ENCODE results near the gene NOP10.
A peak's percentile ranks its signal among the peaks of the same experiment; 100 is the strongest.

NOP10 gene

DNA sequence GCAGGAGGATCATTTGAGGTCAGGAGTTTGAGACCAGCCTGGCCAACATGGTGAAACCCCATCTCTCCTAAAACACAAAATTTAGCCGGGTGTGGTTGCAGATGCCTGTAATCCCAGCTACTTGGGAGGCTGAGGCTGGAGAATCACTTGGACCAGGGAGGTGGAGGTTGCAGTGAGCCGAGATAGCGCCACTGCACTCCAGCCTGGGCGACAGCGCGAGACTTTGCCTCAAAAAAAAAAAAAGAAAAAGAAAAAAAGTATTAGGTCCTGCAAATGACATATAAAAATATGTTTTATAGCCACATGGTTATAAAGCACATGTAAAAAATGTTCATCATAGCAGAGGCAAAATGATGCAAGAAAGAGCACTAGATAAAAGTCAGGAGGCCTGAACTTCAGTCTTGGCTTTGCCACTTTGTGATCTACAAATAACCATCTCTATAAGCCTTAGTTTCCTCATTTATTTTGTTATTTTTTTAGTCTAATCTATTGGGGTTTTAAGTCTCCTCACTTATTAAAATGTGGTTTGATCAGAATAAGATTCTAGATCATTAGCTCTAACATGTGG, 10.3 kb downstream of the NOP10 start:
- DNase-seq (ENCODE audit: low read depth, low spot score) = no peak

DNA sequence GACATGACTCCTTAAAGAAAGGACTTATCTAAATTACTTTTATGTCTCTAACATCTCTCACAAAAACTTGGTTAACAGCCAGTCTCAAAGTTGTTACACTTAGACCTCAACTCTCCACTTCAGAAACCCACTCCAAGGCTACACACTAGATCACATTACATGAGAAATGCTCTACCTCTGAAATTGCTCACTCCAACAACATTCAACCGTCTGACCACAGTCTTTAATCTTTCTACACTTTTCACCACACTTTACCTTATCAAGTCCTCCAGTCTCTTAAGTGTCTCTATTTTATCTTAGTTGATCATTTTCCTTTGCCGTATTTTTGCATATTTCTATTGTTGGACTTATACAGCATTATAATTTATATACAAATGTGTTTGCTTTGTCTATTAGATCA, 11.1 kb downstream of the NOP10 start:
- no peak for DNase-seq (ENCODE audit: low read depth, low spot score)

DNA sequence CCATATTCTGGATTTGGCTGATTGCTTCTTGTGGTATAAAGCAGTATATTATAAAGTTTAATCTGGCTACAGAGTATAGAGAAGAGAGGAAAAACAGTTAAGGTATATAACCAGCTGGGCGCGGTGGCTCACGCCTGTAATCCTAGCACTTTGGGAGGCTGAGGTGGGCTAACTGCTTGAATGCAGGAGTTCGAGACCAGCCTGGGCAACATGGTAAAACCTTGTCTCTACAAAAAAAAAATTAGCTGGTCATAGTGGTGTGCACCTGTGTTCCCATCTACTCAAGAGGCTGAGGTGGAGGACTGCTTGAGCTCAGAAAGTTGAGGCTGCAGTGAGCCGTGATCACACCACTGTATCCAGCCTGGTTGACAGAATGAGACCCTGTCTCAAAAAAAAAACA, 12.7 kb downstream of the NOP10 start:
- no peak for DNase-seq (ENCODE audit: low read depth, low spot score)

DNA sequence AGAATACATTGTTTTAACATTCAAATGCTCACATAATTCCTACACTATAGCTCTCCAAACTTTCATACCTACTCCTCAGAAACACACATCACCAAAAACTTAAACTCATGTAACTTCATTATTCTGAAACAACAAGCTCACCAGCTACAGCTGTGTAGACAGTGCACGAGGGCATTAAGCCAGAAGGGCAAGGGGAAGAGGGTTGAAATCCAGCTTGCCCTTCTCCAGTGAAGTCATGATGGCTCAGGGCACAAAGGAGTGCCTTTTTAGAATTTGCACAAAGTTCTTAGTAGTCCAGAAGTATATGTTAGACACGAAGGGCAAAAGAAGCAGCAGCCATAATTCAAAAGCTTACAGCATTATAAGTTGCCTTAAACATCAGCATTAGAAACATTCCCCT, 13.9 kb downstream of the NOP10 start:
- no peak for DNase-seq (ENCODE audit: low read depth, low spot score)

DNA sequence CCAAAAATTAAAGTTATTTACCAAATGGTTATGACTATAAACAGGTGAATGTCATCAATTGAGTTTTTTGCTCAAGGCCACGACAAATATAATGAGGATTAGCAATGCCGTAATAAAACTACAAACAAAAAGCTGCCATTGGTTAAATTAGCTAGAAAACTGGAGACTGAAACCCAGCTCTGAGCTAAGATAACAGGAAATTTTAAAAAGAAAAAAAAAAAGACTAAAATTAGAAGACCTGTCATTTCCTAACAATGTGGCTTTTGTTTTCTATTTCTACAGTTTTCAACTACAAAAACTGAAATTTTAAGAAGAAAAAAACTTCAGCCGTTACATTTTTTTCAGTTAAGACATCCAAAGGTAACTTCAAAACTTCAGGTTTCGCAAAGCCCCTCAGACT, 15.0 kb downstream of the NOP10 start:
- no peak for DNase-seq (ENCODE audit: low read depth, low spot score)

DNA sequence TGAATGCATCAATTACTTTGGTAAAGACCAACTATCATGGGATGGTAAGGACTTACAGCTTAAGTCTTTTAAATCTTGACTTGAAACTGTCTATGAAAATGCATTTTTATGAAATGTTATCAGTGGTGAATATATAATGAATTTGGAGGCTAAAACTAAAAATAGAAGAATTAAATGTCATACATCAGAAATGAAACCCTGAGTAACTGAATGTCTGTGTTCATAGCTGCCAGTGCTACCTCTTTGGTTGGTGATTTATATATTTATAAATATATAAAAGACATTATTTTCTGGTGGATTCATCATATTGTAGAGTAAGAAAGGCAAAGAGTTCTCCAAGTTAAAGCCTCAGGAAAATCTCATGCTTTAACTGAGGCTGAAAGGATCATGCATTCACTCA, 17.6 kb downstream of the NOP10 start:
- no peak for DNase-seq (ENCODE audit: low read depth, low spot score)

DNA sequence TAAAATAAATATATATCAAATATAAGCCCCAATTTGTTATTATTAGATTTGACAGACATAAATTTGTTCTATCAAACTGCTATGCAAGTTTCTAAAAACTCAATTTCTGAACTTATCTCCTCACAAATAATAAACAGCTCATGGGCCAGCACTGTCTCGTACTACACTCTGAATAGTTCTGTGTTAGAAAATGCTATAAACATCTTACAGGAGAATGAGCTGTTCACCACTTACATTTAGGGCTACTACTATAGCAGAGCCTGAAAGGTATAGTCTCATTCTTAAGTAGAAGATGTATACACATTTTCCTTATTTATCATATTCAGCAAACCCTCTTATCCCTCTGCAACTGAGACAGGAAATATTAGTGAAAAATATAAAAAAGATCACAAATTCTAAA, 18.0 kb downstream of the NOP10 start:
- DNase-seq (ENCODE audit: low read depth, low spot score) = no peak

DNA sequence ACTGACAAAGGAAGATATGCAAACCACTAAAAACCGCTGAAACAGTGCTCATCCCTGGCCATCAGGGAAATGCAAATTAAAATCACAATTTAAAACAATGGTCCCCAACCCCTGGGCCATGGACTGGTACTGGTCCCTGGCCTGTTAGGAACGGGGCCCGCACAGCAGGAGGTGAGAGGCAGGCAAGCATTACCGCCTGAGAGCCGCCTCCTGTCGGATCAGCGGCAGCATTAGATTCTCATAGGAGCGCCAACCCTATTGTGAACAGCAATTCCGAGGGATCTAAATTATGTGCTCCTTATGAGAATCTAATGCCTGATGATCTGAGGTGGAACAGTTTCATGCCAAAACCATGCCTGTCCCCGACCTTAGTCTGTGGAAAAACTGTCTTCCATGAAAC, 19.7 kb downstream of the NOP10 start:
- DNase-seq (ENCODE audit: low read depth, low spot score) = no peak

DNA sequence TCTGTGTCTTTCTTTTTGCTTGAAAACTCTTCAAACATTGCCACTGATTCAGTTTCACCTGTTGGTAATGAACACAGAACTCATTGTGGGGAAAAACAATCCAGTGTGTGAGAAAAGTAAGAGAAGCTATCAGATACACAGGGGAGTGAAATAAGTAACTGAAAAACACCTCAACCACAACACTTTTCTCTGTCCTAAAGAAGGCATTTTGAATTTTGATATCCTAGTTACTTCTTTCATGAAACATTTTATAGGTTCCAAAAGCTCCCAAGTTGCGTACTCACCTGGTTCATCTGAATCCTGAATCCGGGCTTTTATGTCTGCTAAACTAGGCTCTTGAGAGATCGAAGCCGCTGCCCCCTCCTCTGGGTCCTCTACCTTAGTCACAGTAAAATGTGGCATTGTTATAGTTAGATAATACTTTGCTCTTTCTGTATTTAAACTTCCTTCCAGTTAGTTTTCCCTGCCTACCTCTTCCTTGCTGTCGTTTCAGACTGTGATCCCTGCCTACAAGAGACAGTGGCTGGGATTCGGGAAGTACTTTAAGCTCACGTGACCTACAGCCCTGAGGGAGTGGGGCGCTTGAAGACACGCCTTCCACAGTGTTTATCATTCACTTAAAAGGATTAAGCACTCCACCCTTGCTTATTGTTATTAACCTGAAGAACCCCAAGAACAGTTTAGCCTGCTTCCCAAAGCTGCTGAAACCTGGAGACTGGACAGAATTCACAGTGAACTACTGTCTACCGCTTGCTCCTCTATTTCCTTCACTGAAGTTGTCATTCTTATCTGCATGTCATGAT, 24.5 kb downstream of the NOP10 start:
- DNase-seq (ENCODE audit: low read depth, low spot score) = no peak

DNA sequence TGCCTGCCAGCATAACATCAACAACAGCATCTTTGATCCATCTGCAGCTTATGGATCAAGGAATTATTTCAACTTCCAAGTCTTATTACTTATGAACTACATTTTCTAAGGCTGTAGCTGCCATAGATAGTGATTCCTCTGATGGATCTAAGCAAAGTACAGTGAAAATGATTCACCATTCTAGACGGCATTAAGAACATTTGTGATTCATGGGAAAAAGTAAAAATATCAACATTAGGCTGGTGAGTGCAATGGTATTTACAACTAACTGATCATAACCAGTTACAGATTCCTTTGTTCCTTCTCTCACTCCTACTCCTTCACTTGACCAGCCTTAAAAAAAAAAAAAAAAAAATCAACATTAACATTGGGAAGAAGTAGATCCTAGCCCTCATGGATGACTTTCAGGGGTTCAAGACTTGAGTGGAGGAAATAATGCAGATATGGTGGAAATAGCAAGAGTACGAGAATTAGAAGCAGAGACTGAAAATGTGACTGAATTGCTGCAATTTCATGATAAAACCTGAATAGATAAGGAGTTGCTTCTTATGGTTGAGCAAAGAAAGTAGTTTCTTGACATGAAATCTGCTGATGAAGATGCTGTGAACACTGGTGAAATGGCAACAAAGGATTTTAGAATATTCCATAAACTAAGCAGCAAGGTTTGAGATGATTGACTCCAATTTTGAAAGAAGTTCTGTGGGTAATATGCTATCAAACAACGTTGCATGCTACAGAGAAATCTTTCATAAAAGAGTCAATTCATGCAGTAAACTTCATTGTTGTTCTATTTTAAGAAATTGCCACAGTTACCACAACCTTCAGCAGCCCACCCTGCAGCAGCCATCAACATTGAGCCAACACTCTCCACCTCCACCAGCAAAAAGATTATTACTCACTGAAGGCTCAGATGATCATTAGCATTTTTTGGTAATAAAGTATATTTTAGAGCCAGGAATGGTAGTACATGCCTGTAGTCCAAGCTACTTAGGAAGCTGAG, 28.1 kb downstream of the NOP10 start:
- no peak for DNase-seq (ENCODE audit: low read depth, low spot score)

DNA sequence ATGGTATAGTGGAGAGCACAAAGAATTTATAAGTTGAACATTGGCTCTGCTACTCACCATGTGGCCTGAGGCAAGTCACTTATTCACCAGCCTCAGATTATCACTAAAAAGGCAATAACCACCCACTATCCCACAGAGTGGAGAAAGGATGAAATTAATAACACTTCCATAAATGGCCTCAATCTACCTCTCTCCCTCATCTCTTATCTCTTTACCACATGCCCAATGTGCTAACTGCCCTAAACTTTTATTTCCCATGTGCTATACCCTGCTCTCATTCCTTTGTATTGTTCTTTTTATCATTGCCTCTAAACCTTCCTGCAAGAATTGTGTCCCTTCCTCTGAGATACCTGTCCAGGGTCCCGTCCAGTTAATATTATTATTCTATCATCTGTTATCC, 31.4 kb downstream of the NOP10 start:
- DNase-seq (ENCODE audit: low read depth, low spot score) = no peak

DNA sequence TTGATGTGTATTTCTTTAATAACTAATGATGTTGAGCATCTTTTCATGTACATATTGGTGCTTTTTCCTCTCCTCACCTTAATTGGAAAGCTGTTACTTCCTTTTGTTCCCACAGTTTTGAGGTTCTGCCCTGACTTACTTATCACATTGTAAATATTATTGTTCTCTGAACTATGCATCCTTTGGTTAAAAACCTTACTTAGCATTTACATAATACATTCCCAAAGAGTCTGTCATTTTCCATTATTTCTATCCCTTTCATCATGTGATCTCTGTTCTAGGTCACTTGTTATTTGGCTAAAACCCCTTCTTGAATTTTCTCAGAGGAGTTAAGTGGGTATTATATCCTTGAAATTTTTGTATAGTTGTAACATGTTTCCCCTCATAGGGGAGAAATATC, 38.3 kb downstream of the NOP10 start:
- peak; percentile 9 for DNase-seq (ENCODE audit: low read depth, low spot score)

DNA sequence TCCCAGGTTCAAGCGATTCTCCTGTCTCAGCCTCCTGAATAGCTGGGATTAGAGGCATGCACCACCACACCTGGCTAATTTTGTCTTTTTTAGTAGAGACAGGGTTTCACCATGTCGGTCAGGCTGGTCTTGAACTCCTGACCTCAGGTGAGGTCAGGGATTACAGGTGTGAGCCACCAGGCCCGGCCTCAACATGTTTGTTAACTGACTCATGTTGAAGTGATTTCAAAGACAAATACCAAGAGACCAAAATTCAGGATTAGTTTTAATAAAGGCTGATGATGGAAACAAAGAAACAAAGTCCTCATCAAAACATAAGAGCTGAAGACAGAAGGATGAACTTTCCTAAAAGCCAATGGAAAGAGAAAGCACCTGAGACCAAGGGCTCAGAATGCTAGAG, 41.9 kb downstream of the NOP10 start:
- DNase-seq (ENCODE audit: low read depth, low spot score) = no peak

DNA sequence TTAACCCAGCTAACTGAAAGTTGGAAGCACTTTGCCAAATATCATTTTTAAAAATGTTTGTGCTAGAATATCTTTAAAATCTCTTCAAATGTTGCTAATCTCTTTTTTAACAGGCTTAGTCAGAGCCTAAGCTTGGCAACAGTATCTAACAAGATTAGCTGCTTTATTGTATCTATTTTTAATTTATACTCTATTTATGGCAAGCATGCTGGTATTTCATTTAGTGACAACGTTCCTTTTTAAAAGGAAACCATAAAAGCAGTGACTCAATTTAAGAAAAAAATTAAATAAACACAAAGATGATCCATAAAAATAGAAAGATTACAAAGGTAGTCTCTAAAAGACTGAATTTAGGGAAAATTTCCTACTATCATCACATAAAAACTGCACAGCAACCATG, 45.9 kb downstream of the NOP10 start:
- DNase-seq (ENCODE audit: low read depth, low spot score) = no peak

DNA sequence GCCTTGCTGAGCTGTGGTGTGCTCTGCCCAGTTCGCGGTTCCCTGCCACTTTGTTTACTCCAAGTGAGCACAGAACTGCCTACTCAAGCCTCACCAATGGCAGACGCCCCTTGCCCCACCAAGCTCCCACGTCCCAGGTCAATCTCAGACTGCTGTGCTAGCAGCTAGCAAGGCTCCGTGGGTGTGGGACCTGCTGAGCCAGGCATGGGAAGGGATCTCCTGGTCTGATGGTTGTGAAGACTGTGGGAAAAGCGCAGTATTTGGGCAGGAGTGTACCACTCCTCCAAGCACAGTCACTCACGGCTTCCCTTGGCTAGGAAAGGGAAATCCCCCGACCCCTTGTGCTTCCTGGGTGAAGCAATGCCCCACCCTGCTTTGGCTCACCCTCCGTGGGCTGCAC, 50.3 kb downstream of the NOP10 start:
- no peak for DNase-seq (ENCODE audit: low read depth, low spot score)
